SW480 (cell line): ENCODE measurements around the gene ATAD2B.

Experiments
- DNase-seq: peaks from one replicate; pipeline ENCODE4 v3.0.0-alpha.2; 2016; ENCODE audit warnings: low spot score

ATAD2B gene

DNA sequence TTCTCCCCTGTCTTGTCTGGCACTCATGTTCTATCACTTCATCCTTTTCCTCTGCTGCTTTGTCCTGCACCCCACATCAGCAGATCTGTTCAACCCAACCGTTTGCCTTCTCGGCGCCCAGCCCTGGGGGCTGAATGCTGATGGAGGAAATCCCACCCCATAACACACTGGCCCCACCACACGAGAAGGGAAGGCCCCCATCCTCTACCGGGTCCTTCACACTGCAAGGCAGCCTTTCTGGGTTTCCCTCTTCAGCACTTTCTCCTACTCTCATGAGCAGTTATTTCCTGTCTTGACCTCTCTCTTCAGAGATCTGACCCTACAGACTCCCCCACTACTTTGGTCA is 227.4 kb downstream of the ATAD2B start:
- no peak for DNase-seq

GRCh38 chr2:23698721-23699579 is 228.0 kb downstream of the ATAD2B start:
- DNase-seq, result no peak
